B cell (primary cell): ENCODE data around the gene TUBA1B.

ENCODE experiments used
- EZH2 ChIP-seq: IDR thresholded peaks from 2 replicates; pipeline ENCODE4 v1.6.1; 2012; ENCODE audit warnings: borderline replicate concordance, low read depth, mild to moderate bottlenecking, moderate library complexity, low read length; ENCODE audit not compliant: insufficient read depth, poor library complexity, severe bottlenecking
- TF ChIP-seq, protein P1 (sequence below): fragments of 200-600 bp; IDR thresholded peaks from one replicate; pipeline ENCODE4 v1.8.0; 2022; ENCODE audit warnings: antibody characterized with exemption, mild to moderate bottlenecking

GRCh38 chr12:49088932-49089330, 42.3 kb downstream of the TUBA1B start:
- TF ChIP-seq, protein P1, sequence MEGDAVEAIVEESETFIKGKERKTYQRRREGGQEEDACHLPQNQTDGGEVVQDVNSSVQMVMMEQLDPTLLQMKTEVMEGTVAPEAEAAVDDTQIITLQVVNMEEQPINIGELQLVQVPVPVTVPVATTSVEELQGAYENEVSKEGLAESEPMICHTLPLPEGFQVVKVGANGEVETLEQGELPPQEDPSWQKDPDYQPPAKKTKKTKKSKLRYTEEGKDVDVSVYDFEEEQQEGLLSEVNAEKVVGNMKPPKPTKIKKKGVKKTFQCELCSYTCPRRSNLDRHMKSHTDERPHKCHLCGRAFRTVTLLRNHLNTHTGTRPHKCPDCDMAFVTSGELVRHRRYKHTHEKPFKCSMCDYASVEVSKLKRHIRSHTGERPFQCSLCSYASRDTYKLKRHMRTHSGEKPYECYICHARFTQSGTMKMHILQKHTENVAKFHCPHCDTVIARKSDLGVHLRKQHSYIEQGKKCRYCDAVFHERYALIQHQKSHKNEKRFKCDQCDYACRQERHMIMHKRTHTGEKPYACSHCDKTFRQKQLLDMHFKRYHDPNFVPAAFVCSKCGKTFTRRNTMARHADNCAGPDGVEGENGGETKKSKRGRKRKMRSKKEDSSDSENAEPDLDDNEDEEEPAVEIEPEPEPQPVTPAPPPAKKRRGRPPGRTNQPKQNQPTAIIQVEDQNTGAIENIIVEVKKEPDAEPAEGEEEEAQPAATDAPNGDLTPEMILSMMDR, result no peak
- TF ChIP-seq EZH2, result no peak
